ENCODE data around the gene DHFR. TPM values are rescaled to one million over a fixed set of nuclear protein-coding genes. Genes with fewer than 3 reads are reported as not detected.
A peak's percentile ranks its signal among the peaks of the same experiment; 100 is the strongest.

DHFR gene

GRCh38 chr5:80579050-80579449 is 75.7 kb downstream of the DHFR start:
- Histone ChIP-seq H3K36me3 (replicated peaks in 1 of 2; ENCODE audit: control insufficient read depth in 2 of 2, insufficient read depth in 2 of 2, low read length in 2 of 2) (no peaks in the 10 kb centered on the region), H3K4ac (ENCODE audit: low read length) (no peak overlapping the region), H2BK15ac (ENCODE audit: low read length) (no peak overlapping the region), H3K23ac (ENCODE audit: low read depth, low read length, poor library complexity) (no peak overlapping the region), H2AK5ac (ENCODE audit: low read depth, low read length) (no peak overlapping the region), H2BK5ac (ENCODE audit: low read length) (no peak overlapping the region), H4K91ac (ENCODE audit: low read depth, low read length, poor library complexity) (no peak overlapping the region), H3K9ac (ENCODE audit: low read depth, low read length, poor library complexity) (no peak overlapping the region), H3K4me1 (ENCODE audit: control insufficient read depth in 2 of 2, insufficient read depth in 1 of 2, low read depth in 1 of 2, low read length in 2 of 2) (no peaks in the 10 kb centered on the region), H3K79me1 (ENCODE audit: low read depth, low read length) (no peaks in the 10 kb centered on the region), H3K4me2 (ENCODE audit: insufficient read depth, low read length, poor library complexity, severe bottlenecking) (no peak overlapping the region), H2AFZ (ENCODE audit: low read length) (no peak overlapping the region), H4K8ac (ENCODE audit: low read depth, low read length) (no peak overlapping the region), H3K18ac (ENCODE audit: low read length) (no peak overlapping the region), H3K27ac (replicated peaks; ENCODE audit: low read length) (no peak overlapping the region), H3K14ac (ENCODE audit: low read length) (no peak overlapping the region), H3K4me3 (ENCODE audit: low read length in 2 of 2) (no peak overlapping the region), H3K9me3 (replicated peaks in 1 of 2; ENCODE audit: control insufficient read depth in 2 of 2, insufficient read depth in 1 of 2, low read depth in 1 of 2, low read length in 2 of 2) (no peaks in the 10 kb centered on the region), H2BK12ac (ENCODE audit: low read length) (no peak overlapping the region), H2BK120ac (ENCODE audit: low read depth, low read length) (no peak overlapping the region), H3K27me3 (ENCODE audit: control insufficient read depth in 3 of 3, insufficient read depth in 3 of 3, low read depth in 1 of 3, low read length in 3 of 3) (peaks cover 0 to 13% (median 0%) of the 10 kb centered on the region in 3 experiments)
- no peak for DNase-seq (ENCODE audit: low spot score)
- 100% methylated on average over 1 to 2 of the region's 2 CpGs for WGBS, 2 donors (ENCODE audit: extremely low coverage in 2 of 2, insufficient read length in 2 of 2, insufficient replicate concordance in 1 of 2)

- Histone ChIP-seq H2AK5ac (ENCODE audit: low read depth, low read length) (no peak overlapping the region), H3K9me3 (replicated peaks in 1 of 2; ENCODE audit: control insufficient read depth in 2 of 2, insufficient read depth in 1 of 2, low read depth in 1 of 2, low read length in 2 of 2) (no peaks in the 10 kb centered on the region), H3K4me2 (ENCODE audit: insufficient read depth, low read length, poor library complexity, severe bottlenecking) (no peak overlapping the region), H4K91ac (ENCODE audit: low read depth, low read length, poor library complexity) (no peak overlapping the region), H4K8ac (ENCODE audit: low read depth, low read length) (no peak overlapping the region), H3K79me1 (ENCODE audit: low read depth, low read length) (no peaks in the 10 kb centered on the region), H3K36me3 (replicated peaks in 1 of 2; ENCODE audit: control insufficient read depth in 2 of 2, insufficient read depth in 2 of 2, low read length in 2 of 2) (no peaks in the 10 kb centered on the region), H3K9ac (ENCODE audit: low read depth, low read length, poor library complexity) (no peak overlapping the region), H2AFZ (ENCODE audit: low read length) (no peak overlapping the region), H2BK120ac (ENCODE audit: low read depth, low read length) (no peak overlapping the region), H3K27ac (replicated peaks; ENCODE audit: low read length) (no peak overlapping the region), H3K27me3 (ENCODE audit: control insufficient read depth in 3 of 3, insufficient read depth in 3 of 3, low read depth in 1 of 3, low read length in 3 of 3) (peaks cover 0 to 22% (median 0%) of the 10 kb centered on the region in 3 experiments), H3K18ac (ENCODE audit: low read length) (no peak overlapping the region), H3K4me3 (ENCODE audit: low read length in 2 of 2) (peak overlapping the region in 1 of 2 donors; percentile 60), H2BK12ac (ENCODE audit: low read length) (no peak overlapping the region), H2BK15ac (ENCODE audit: low read length) (no peak overlapping the region), H3K4ac (ENCODE audit: low read length) (no peak overlapping the region), H2BK5ac (ENCODE audit: low read length) (no peak overlapping the region), H3K23ac (ENCODE audit: low read depth, low read length, poor library complexity) (no peak overlapping the region), H3K4me1 (ENCODE audit: control insufficient read depth in 2 of 2, insufficient read depth in 1 of 2, low read depth in 1 of 2, low read length in 2 of 2) (no peaks in the 10 kb centered on the region), H3K14ac (ENCODE audit: low read length) (no peak overlapping the region)
- WGBS, 2 donors (ENCODE audit: extremely low coverage in 2 of 2, insufficient read length in 2 of 2, insufficient replicate concordance in 1 of 2) = no CpG with 5 or more reads among the region's 5 CpGs
- no peak for DNase-seq (ENCODE audit: low spot score)
Observed at GRCh38 chr5:80577707-80578106, 77.1 kb downstream of the DHFR start.

GRCh38 chr5:80576383-80576782 is 78.4 kb downstream of the DHFR start:
- Histone ChIP-seq H3K4me1 (ENCODE audit: control insufficient read depth in 2 of 2, insufficient read depth in 1 of 2, low read depth in 1 of 2, low read length in 2 of 2) (no peaks in the 10 kb centered on the region), H4K91ac (ENCODE audit: low read depth, low read length, poor library complexity) (no peak overlapping the region), H3K9me3 (replicated peaks in 1 of 2; ENCODE audit: control insufficient read depth in 2 of 2, insufficient read depth in 1 of 2, low read depth in 1 of 2, low read length in 2 of 2) (no peaks in the 10 kb centered on the region), H3K79me1 (ENCODE audit: low read depth, low read length) (no peaks in the 10 kb centered on the region), H3K36me3 (replicated peaks in 1 of 2; ENCODE audit: control insufficient read depth in 2 of 2, insufficient read depth in 2 of 2, low read length in 2 of 2) (no peaks in the 10 kb centered on the region), H3K9ac (ENCODE audit: low read depth, low read length, poor library complexity) (no peak overlapping the region), H4K8ac (ENCODE audit: low read depth, low read length) (no peak overlapping the region), H2BK12ac (ENCODE audit: low read length) (no peak overlapping the region), H2BK15ac (ENCODE audit: low read length) (no peak overlapping the region), H3K27ac (replicated peaks; ENCODE audit: low read length) (no peak overlapping the region), H3K27me3 (ENCODE audit: control insufficient read depth in 3 of 3, insufficient read depth in 3 of 3, low read depth in 1 of 3, low read length in 3 of 3) (peaks cover 0 to 35% (median 0%) of the 10 kb centered on the region in 3 experiments), H2BK120ac (ENCODE audit: low read depth, low read length) (no peak overlapping the region), H2AFZ (ENCODE audit: low read length) (no peak overlapping the region), H3K4me2 (ENCODE audit: insufficient read depth, low read length, poor library complexity, severe bottlenecking) (no peak overlapping the region), H2BK5ac (ENCODE audit: low read length) (no peak overlapping the region), H3K14ac (ENCODE audit: low read length) (no peak overlapping the region), H3K18ac (ENCODE audit: low read length) (no peak overlapping the region), H3K4ac (ENCODE audit: low read length) (no peak overlapping the region), H3K23ac (ENCODE audit: low read depth, low read length, poor library complexity) (no peak overlapping the region), H3K4me3 (ENCODE audit: low read length in 2 of 2) (no peak overlapping the region), H2AK5ac (ENCODE audit: low read depth, low read length) (no peak overlapping the region)
- no peak for DNase-seq (ENCODE audit: low spot score)
- WGBS, 2 donors (ENCODE audit: extremely low coverage in 2 of 2, insufficient read length in 2 of 2, insufficient replicate concordance in 1 of 2) = no CpG with 5 or more reads among the region's 5 CpGs

Small RNA genes lying within 50 kb of the gene (small RNA-seq; reads per million reads assigned to genes)
- gene DBIP2 (ENCODE audit: insufficient read depth) = not detected
- gene MTRNR2L2 (ENCODE audit: insufficient read depth) = not detected

Measured in neuronal stem cell (in vitro differentiated cells).